ENCODE data around the gene EZH2.

DNA sequence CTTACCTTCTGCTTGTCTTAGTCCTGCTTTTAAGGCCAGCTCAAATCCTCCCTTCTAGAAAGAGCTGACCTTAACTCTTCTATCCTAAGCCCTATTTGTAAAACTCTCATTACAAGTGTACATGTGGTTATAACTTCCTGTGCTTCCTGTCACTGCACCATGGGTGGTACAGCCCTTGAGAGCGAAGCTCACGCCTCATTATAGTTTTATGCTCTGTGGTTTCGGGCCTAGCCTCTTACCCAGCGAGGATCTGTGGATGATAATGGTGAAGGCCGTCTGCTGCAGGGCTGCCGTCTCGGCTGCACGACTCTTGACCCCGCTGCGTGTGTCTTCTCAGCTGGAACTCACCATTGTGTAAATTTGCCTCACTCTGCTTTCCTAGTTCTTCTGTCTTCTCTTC is 110.8 kb downstream of the EZH2 start:
- TF ChIP-seq CTCF (IDR thresholded peaks at IDR 0.05) (no peak), HDAC2 (IDR thresholded peaks at IDR 0.05) (no peak), CHD4 (IDR thresholded peaks at IDR 0.05; ENCODE audit: borderline replicate concordance) (no peak)
- TF ChIP-seq, protein P1, sequence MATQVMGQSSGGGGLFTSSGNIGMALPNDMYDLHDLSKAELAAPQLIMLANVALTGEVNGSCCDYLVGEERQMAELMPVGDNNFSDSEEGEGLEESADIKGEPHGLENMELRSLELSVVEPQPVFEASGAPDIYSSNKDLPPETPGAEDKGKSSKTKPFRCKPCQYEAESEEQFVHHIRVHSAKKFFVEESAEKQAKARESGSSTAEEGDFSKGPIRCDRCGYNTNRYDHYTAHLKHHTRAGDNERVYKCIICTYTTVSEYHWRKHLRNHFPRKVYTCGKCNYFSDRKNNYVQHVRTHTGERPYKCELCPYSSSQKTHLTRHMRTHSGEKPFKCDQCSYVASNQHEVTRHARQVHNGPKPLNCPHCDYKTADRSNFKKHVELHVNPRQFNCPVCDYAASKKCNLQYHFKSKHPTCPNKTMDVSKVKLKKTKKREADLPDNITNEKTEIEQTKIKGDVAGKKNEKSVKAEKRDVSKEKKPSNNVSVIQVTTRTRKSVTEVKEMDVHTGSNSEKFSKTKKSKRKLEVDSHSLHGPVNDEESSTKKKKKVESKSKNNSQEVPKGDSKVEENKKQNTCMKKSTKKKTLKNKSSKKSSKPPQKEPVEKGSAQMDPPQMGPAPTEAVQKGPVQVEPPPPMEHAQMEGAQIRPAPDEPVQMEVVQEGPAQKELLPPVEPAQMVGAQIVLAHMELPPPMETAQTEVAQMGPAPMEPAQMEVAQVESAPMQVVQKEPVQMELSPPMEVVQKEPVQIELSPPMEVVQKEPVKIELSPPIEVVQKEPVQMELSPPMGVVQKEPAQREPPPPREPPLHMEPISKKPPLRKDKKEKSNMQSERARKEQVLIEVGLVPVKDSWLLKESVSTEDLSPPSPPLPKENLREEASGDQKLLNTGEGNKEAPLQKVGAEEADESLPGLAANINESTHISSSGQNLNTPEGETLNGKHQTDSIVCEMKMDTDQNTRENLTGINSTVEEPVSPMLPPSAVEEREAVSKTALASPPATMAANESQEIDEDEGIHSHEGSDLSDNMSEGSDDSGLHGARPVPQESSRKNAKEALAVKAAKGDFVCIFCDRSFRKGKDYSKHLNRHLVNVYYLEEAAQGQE (IDR thresholded peaks at IDR 0.05): no peak
